ENCODE measurements around the gene CCDC27. TPM values are rescaled to one million over a fixed set of nuclear protein-coding genes. Genes with fewer than 3 reads are reported as not detected.

CCDC27 gene
- total RNA-seq, 1 experiment from 2014 or later = not detected

DNA sequence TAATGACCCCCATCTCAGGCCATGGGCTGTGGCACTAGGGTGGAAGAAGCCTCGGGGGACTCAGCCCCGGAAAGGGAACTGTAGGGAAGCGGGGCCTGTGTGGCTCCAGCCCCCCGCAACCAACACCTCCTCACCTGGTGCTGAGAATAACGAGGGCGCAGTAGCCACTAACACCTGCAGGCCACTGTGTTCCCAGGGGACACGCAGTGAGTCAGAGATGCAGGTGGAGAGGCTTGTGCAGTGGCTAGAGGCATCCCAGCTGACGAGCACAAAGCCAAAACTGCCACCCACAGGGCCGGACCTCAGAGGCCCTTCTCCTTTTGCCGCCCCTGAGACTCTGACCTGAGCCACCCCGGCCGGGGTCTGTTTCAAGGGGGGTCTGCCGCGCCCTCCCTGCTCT is 33.5 kb upstream of the CCDC27 start:
- H4K20me1 ChIP-seq (ENCODE audit: insufficient read depth) = no peaks in the 10 kb centered on the region
- H3K4me2 ChIP-seq (ENCODE audit: low read length) = no peak overlapping the region
- ChIA-PET CTCF (no interaction called here), POLR2A (no interaction called here), RAD21 (ENCODE audit: low non-redundant PET in 1 of 2, low total read pairs in 2 of 2, uncharacterized antibody in 2 of 2, unreplicated experiment in 2 of 2) (no interaction called here)
- H3K79me2 ChIP-seq (ENCODE audit: insufficient read depth, low read length) = no peaks in the 10 kb centered on the region
- no peak overlapping the region for H2AFZ ChIP-seq (ENCODE audit: low read depth, low read length, poor library complexity, severe bottlenecking)
- no TSS peak for BruUV-seq (replicated peaks)
- no peaks in the 10 kb centered on the region for H3K27me3 ChIP-seq (ENCODE audit: insufficient read depth, low read length)
- DNase-seq (ENCODE audit: low read depth, low spot score) = no peak
- no peaks in the 10 kb centered on the region for H3K4me1 ChIP-seq (ENCODE audit: control insufficient read depth in 1 of 2, insufficient read depth in 2 of 2, low read length in 2 of 2)
- no peak overlapping the region for H3K27ac ChIP-seq (ENCODE audit: low read depth, low read length)
- H3K9me3 ChIP-seq (ENCODE audit: control insufficient read depth in 1 of 2, insufficient read depth in 1 of 2, low read depth in 1 of 2, low read length in 2 of 2) = no peaks in the 10 kb centered on the region
- no peak overlapping the region for H3K4me3 ChIP-seq (replicated peaks in 1 of 2; ENCODE audit: low read depth in 1 of 2, low read length in 2 of 2)
- H3K9me2 ChIP-seq (ENCODE audit: insufficient read depth) = no peaks in the 10 kb centered on the region
- no peaks in the 10 kb centered on the region for H3K36me3 ChIP-seq (ENCODE audit: control insufficient read depth in 1 of 2, insufficient read depth in 2 of 2, low read length in 2 of 2)
- ATAC-seq = no peak
- TF ChIP-seq EZH2phosphoT487 (IDR thresholded peaks at IDR 0.05; ENCODE audit: borderline replicate concordance) = no peak
- TF ChIP-seq SRF (IDR thresholded peaks at IDR 0.05; ENCODE audit: low read depth) = no peak
- no peak for TF ChIP-seq JUND (IDR thresholded peaks at IDR 0.05)
- no peak for TF ChIP-seq ZFX (IDR thresholded peaks at IDR 0.05)
- no peak for TF ChIP-seq EGR1 (IDR thresholded peaks at IDR 0.05; ENCODE audit: low read depth)
- no peak for TF ChIP-seq ELF1 (IDR thresholded peaks at IDR 0.05; ENCODE audit: borderline replicate concordance, low read depth)
- TF ChIP-seq POLR2A (IDR thresholded peaks at IDR 0.05; ENCODE audit: borderline replicate concordance, extremely low read depth, insufficient read depth, insufficient read length) = no peak
- no peak for TF ChIP-seq YY1 (IDR thresholded peaks at IDR 0.05; ENCODE audit: extremely low read depth, insufficient replicate concordance, low read depth, low read length)
- no peak for TF ChIP-seq TCF7L2 (IDR thresholded peaks at IDR 0.05; ENCODE audit: borderline replicate concordance, extremely low read depth, insufficient read depth, insufficient read length)
- TF ChIP-seq FOSL1 (IDR thresholded peaks at IDR 0.05; ENCODE audit: low read depth) = no peak
- TF ChIP-seq, protein P1, sequence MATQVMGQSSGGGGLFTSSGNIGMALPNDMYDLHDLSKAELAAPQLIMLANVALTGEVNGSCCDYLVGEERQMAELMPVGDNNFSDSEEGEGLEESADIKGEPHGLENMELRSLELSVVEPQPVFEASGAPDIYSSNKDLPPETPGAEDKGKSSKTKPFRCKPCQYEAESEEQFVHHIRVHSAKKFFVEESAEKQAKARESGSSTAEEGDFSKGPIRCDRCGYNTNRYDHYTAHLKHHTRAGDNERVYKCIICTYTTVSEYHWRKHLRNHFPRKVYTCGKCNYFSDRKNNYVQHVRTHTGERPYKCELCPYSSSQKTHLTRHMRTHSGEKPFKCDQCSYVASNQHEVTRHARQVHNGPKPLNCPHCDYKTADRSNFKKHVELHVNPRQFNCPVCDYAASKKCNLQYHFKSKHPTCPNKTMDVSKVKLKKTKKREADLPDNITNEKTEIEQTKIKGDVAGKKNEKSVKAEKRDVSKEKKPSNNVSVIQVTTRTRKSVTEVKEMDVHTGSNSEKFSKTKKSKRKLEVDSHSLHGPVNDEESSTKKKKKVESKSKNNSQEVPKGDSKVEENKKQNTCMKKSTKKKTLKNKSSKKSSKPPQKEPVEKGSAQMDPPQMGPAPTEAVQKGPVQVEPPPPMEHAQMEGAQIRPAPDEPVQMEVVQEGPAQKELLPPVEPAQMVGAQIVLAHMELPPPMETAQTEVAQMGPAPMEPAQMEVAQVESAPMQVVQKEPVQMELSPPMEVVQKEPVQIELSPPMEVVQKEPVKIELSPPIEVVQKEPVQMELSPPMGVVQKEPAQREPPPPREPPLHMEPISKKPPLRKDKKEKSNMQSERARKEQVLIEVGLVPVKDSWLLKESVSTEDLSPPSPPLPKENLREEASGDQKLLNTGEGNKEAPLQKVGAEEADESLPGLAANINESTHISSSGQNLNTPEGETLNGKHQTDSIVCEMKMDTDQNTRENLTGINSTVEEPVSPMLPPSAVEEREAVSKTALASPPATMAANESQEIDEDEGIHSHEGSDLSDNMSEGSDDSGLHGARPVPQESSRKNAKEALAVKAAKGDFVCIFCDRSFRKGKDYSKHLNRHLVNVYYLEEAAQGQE (IDR thresholded peaks at IDR 0.05; ENCODE audit: low read depth) = no peak
- TF ChIP-seq, protein P2, sequence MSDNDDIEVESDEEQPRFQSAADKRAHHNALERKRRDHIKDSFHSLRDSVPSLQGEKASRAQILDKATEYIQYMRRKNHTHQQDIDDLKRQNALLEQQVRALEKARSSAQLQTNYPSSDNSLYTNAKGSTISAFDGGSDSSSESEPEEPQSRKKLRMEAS (IDR thresholded peaks at IDR 0.05) = no peak
- no peak for TF ChIP-seq CEBPB (IDR thresholded peaks at IDR 0.05; ENCODE audit: low read depth)
- TF ChIP-seq SIN3A (IDR thresholded peaks at IDR 0.05; ENCODE audit: low read depth) = no peak
- H3K9ac ChIP-seq (ENCODE audit: low read length) = no peak overlapping the region
- intact Hi-C loops (cut with micrococcal nuclease) = no loop called here

Measured in HCT116 (cell line).